HUES48 (cell line): ENCODE measurements around the gene LITAFD.
"Not testable (repeated sequence)": the region's sequence is repeated elsewhere in the genome, so short reads cannot be mapped to it uniquely, and the experiment has no call there.

Experiments used
- H3K27ac ChIP-seq: one replicate; pipeline ENCODE4 v1.7.0; 2013; ENCODE audit warnings: low read depth, low read length, inconsistent platforms
- H3K27me3 ChIP-seq: 2 replicates; pipeline ENCODE4 v1.6.1; 2013; ENCODE audit warnings: mild to moderate bottlenecking, low read length; ENCODE audit not compliant: control insufficient read depth, insufficient read depth
- H3K36me3 ChIP-seq: 2 replicates; pipeline ENCODE4 v1.6.1; 2013; ENCODE audit warnings: low read length; ENCODE audit not compliant: control insufficient read depth, insufficient read depth
- H3K4me1 ChIP-seq: 2 replicates; pipeline ENCODE4 v1.6.1; 2013; ENCODE audit warnings: mild to moderate bottlenecking, low read length; ENCODE audit not compliant: control insufficient read depth, insufficient read depth
- H3K4me3 ChIP-seq: 2 replicates; pipeline ENCODE4 v1.5.1; 2013; ENCODE audit warnings: mild to moderate bottlenecking, low read depth, low read length
- H3K9ac ChIP-seq: 2 replicates; pipeline ENCODE4 v1.6.1; 2013; ENCODE audit warnings: mild to moderate bottlenecking, low read depth, low read length, moderate library complexity
- H3K9me3 ChIP-seq: 2 replicates; pipeline ENCODE4 v1.6.1; 2013; ENCODE audit warnings: low read length; ENCODE audit not compliant: control insufficient read depth, insufficient read depth

Gene LITAFD

GRCh38 chr16:8882041-8882617 lies at the start of gene LITAFD:
Gene LITAFD (plus strand): TSS chr16:8882351. CDS start chr16:8884356, 2,005 bp downstream.
- Histone ChIP-seq H3K4me3 (no peak within 1 kb of the TSS), H3K4me1 (peaks cover 22% of the 10 kb centered on the region), H3K9me3 (no peaks in the 10 kb centered on the region), H3K36me3 (0 out of 2 replicates have a peak, but pooled peaks cover 2% of the 10 kb centered on the region), H3K9ac (no peak within 1 kb of the TSS), H3K27me3 (no peaks in the 10 kb centered on the region), H3K27ac (no peak within 1 kb of the TSS)

GRCh38 chr16:8832717-8833105 lies 49.4 kb upstream of the LITAFD start:
- H3K9me3 ChIP-seq: no peaks in the 10 kb centered on the region
- peaks cover 34% of the 10 kb centered on the region for H3K4me1 ChIP-seq
- no peaks in the 10 kb centered on the region for H3K27me3 ChIP-seq
- peak overlapping the region; percentile 69 for H3K9ac ChIP-seq
- H3K36me3 ChIP-seq: peaks cover 20% of the 10 kb centered on the region
- H3K27ac ChIP-seq: peak overlapping the region; percentile 96
- H3K4me3 ChIP-seq: no peak overlapping the region

- H3K9me3 ChIP-seq, H3K36me3 ChIP-seq, H3K27ac ChIP-seq, H3K27me3 ChIP-seq, H3K4me3 ChIP-seq, H3K9ac ChIP-seq: not testable (repeated sequence)
- H3K4me1 ChIP-seq: peaks cover 13% of the 10 kb centered on the region
Observed at GRCh38 chr16:8836797-8837196, 45.4 kb upstream of the LITAFD start.

- H3K9me3 ChIP-seq, H3K4me3 ChIP-seq, H3K27ac ChIP-seq, H3K9ac ChIP-seq, H3K27me3 ChIP-seq, H3K36me3 ChIP-seq, H3K4me1 ChIP-seq: not testable (repeated sequence)
Observed at GRCh38 chr16:8837594-8837993, 44.6 kb upstream of the LITAFD start.

GRCh38 chr16:8842016-8842415 lies 40.1 kb upstream of the LITAFD start:
- H3K9me3 ChIP-seq, H3K27me3 ChIP-seq, H3K4me1 ChIP-seq, H3K36me3 ChIP-seq, H3K27ac ChIP-seq, H3K4me3 ChIP-seq, H3K9ac ChIP-seq: not testable (repeated sequence)

- not testable (repeated sequence) for H3K4me3 ChIP-seq, H3K9ac ChIP-seq, H3K27me3 ChIP-seq, H3K9me3 ChIP-seq, H3K27ac ChIP-seq, H3K4me1 ChIP-seq
- H3K36me3 ChIP-seq: peaks cover 18% of the 10 kb centered on the region; the same call in 1 of the 2 replicates
Observed at GRCh38 chr16:8843296-8843695, 38.9 kb upstream of the LITAFD start.

- no peak overlapping the region for H3K9ac ChIP-seq
- peaks cover 41% of the 10 kb centered on the region for H3K36me3 ChIP-seq
- peaks cover 3% of the 10 kb centered on the region; the same call in 1 of the 2 replicates for H3K4me1 ChIP-seq
- H3K27me3 ChIP-seq: no peaks in the 10 kb centered on the region
- H3K27ac ChIP-seq: no peak overlapping the region
- no peaks in the 10 kb centered on the region for H3K9me3 ChIP-seq
- H3K4me3 ChIP-seq: no peak overlapping the region
Observed at GRCh38 chr16:8845699-8846298, 36.4 kb upstream of the LITAFD start.

GRCh38 chr16:8846401-8846932 lies 35.7 kb upstream of the LITAFD start:
- peaks cover 43% of the 10 kb centered on the region for H3K36me3 ChIP-seq
- H3K27ac ChIP-seq: no peak overlapping the region

GRCh38 chr16:8847145-8847544 lies 35.0 kb upstream of the LITAFD start:
- Histone ChIP-seq H3K27me3 (no peaks in the 10 kb centered on the region), H3K36me3 (peaks cover 50% of the 10 kb centered on the region), H3K27ac (no peak overlapping the region), H3K4me1 (peaks cover 3% of the 10 kb centered on the region; the same call in 1 of the 2 replicates), H3K9ac (no peak overlapping the region), H3K4me3 (no peak overlapping the region), H3K9me3 (no peaks in the 10 kb centered on the region)

More at GRCh38 chr16:8846401-8846932, 35.7 kb upstream of the LITAFD start:
- peaks cover 3% of the 10 kb centered on the region; the same call in 1 of the 2 replicates for H3K4me1 ChIP-seq
- no peaks in the 10 kb centered on the region for H3K27me3 ChIP-seq
- H3K4me3 ChIP-seq: no peak overlapping the region
- no peaks in the 10 kb centered on the region for H3K9me3 ChIP-seq
- H3K9ac ChIP-seq: no peak overlapping the region

- Histone ChIP-seq H3K4me1 (peaks cover 3% of the 10 kb centered on the region; the same call in 1 of the 2 replicates), H3K9ac (no peak overlapping the region), H3K4me3 (no peak overlapping the region), H3K27me3 (no peaks in the 10 kb centered on the region), H3K36me3 (peaks cover 55% of the 10 kb centered on the region), H3K9me3 (no peaks in the 10 kb centered on the region), H3K27ac (no peak overlapping the region)
Observed at GRCh38 chr16:8847623-8848022, 34.5 kb upstream of the LITAFD start.

GRCh38 chr16:8848231-8848938 lies 33.8 kb upstream of the LITAFD start:
- H3K4me3 ChIP-seq: no peak overlapping the region
- H3K9ac ChIP-seq: no peak overlapping the region
- H3K36me3 ChIP-seq: peaks cover 62% of the 10 kb centered on the region
- no peaks in the 10 kb centered on the region for H3K9me3 ChIP-seq
- peak overlapping the region; percentile 48 for H3K27ac ChIP-seq
- peaks cover 4% of the 10 kb centered on the region; the same call in 1 of the 2 replicates for H3K4me1 ChIP-seq
- no peaks in the 10 kb centered on the region for H3K27me3 ChIP-seq
